Activated CD4-positive, alpha-beta T cell treated with anti-CD3 and anti-CD28 coated beads for 1 hour (primary cell): ENCODE measurements around the gene ESRRB.

ENCODE experiments used
- DNase-seq: peaks from one replicate; pipeline ENCODE4 v3.0.0-alpha.2; 2020

The ESRRB gene

DNA sequence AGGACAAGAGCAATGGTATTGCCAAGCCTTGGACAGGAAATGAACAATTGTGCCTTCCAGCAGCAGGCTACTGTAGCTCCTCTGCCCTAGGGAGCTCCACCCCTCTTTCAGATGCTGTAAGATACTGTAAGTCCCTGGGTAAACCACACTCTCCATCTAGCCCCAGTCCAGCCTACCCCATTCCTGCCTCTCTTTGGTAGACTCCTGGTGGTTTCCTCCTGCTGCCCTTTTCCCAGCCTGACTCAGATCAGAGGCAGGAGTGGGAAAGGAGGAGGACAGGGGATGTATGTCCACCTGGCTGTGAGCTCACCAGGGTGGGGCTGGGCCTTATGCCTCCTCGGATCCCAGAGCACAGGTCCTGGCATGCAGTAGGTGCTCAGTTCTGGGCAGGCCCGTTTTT, 174.6 kb downstream of the ESRRB start:
- DNase-seq: no peak

DNA sequence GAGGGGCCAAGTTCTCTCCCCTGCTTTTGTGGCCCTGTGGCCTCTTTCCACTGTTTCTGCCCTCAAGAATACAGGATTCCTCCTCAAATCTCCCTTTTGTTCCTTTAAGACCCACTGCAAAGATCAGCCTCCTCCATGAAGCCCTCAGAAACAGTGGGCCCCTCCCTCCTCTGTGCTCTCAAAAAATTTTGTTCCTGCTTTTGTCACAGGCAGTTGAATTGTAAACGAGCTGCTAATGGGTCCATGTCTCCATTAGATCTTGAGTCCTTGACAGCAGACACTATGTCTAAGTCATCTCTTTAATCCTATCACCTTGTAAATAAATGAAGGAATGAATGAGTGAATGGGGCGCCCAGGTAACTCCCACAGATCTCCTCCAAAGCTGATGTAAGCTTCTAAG, 175.2 kb downstream of the ESRRB start:
- DNase-seq: no peak
